ENCODE data around the gene SMAD7.

The SMAD7 gene

GRCh38 chr18:48894799-48895346 lies 55.9 kb downstream of the SMAD7 start:
- no peak overlapping the region for H3K4me3 ChIP-seq (ENCODE audit: low read length)
- no peak for TF ChIP-seq ZNF274 (IDR thresholded peaks at IDR 0.05; ENCODE audit: low read depth, low read length)

GRCh38 chr18:48893608-48894600 lies 56.9 kb downstream of the SMAD7 start:
- H3K4me3 ChIP-seq (ENCODE audit: low read length): no peak overlapping the region
- TF ChIP-seq ZNF274 (IDR thresholded peaks at IDR 0.05; ENCODE audit: low read depth, low read length): no peak

- H3K4me3 ChIP-seq (ENCODE audit: low read length): no peak overlapping the region
Measured at GRCh38 chr18:48893061-48893607, 57.6 kb downstream of the SMAD7 start.

GRCh38 chr18:48892146-48892855 lies 58.5 kb downstream of the SMAD7 start:
- TF ChIP-seq ZNF274 (IDR thresholded peaks at IDR 0.05; ENCODE audit: low read depth, low read length): no peak
- no peak overlapping the region for H3K4me3 ChIP-seq (ENCODE audit: low read length)

More at GRCh38 chr18:48893061-48893607, 57.6 kb downstream of the SMAD7 start:
- TF ChIP-seq ZNF274 (IDR thresholded peaks at IDR 0.05; ENCODE audit: low read depth, low read length): no peak

- H3K4me3 ChIP-seq (ENCODE audit: low read length): no peak overlapping the region
- no peak for TF ChIP-seq ZNF274 (IDR thresholded peaks at IDR 0.05; ENCODE audit: low read depth, low read length)
Measured at GRCh38 chr18:48891721-48892120, 59.0 kb downstream of the SMAD7 start.

- H3K4me3 ChIP-seq (ENCODE audit: low read length): no peak overlapping the region
- TF ChIP-seq ZNF274 (IDR thresholded peaks at IDR 0.05; ENCODE audit: low read depth, low read length): no peak
Measured at GRCh38 chr18:48889981-48890762, 60.6 kb downstream of the SMAD7 start.

- no peak for TF ChIP-seq ZNF274 (IDR thresholded peaks at IDR 0.05; ENCODE audit: low read depth, low read length)
- no peak overlapping the region for H3K4me3 ChIP-seq (ENCODE audit: low read length)
Measured at GRCh38 chr18:48889115-48889941, 61.4 kb downstream of the SMAD7 start.

GRCh38 chr18:48888773-48889080 lies 62.0 kb downstream of the SMAD7 start:
- no peak for TF ChIP-seq ZNF274 (IDR thresholded peaks at IDR 0.05; ENCODE audit: low read depth, low read length)
- no peak overlapping the region for H3K4me3 ChIP-seq (ENCODE audit: low read length)

- no peak for TF ChIP-seq ZNF274 (IDR thresholded peaks at IDR 0.05; ENCODE audit: low read depth, low read length)
- no peak overlapping the region for H3K4me3 ChIP-seq (ENCODE audit: low read length)
Measured at GRCh38 chr18:48887905-48888772, 62.6 kb downstream of the SMAD7 start.

- TF ChIP-seq ZNF274 (IDR thresholded peaks at IDR 0.05; ENCODE audit: low read depth, low read length): no peak
- H3K4me3 ChIP-seq (ENCODE audit: low read length): no peak overlapping the region
Measured at GRCh38 chr18:48887294-48887904, 63.4 kb downstream of the SMAD7 start.

- TF ChIP-seq ZNF274 (IDR thresholded peaks at IDR 0.05; ENCODE audit: low read depth, low read length): no peak
- H3K4me3 ChIP-seq (ENCODE audit: low read length): no peak overlapping the region
Measured at GRCh38 chr18:48886520-48887293, 64.1 kb downstream of the SMAD7 start.
